Measurements from ENCODE around the gene SPOCK3. TPM values are rescaled to one million over a fixed set of nuclear protein-coding genes. Genes with fewer than 3 reads are reported as not detected.

SPOCK3 gene
- total RNA-seq, 1 experiment from 2014 or later = 0.24 TPM

GRCh38 chr4:166886718-166887117, 347.6 kb downstream of the SPOCK3 start:
- no peak for ATAC-seq
- ChIA-PET POLR2A (no interaction called here), CTCF (no interaction called here)
- H3K9me3 Mint-ChIP-seq = no peaks in the 10 kb centered on the region
- no peaks in the 10 kb centered on the region for H3K4me1 Mint-ChIP-seq
- no peak overlapping the region for H3K4me3 Mint-ChIP-seq
- H3K27me3 Mint-ChIP-seq (ENCODE audit: low read depth) = no peaks in the 10 kb centered on the region
- no peak overlapping the region for H3K27ac Mint-ChIP-seq
- TF ChIP-seq ZNF121 (CRISPR knock-in tag; IDR thresholded peaks at IDR 0.05) (no peak), ZNF263 (CRISPR knock-in tag; IDR thresholded peaks at IDR 0.05; ENCODE audit: low read depth) (no peak), CDX4 (CRISPR knock-in tag; IDR thresholded peaks at IDR 0.05; ENCODE audit: borderline replicate concordance) (no peak), SMAD4 (CRISPR knock-in tag; IDR thresholded peaks at IDR 0.05) (no peak), GABPB1 (CRISPR knock-in tag; IDR thresholded peaks at IDR 0.05) (no peak), NR3C1 (CRISPR knock-in tag; conservative IDR thresholded peaks at IDR 0.05; ENCODE audit: low read depth) (no peak), NFE2L1 (CRISPR knock-in tag; IDR thresholded peaks at IDR 0.05) (no peak), CREM (CRISPR knock-in tag; IDR thresholded peaks at IDR 0.05) (no peak), JAZF1 (CRISPR knock-in tag; IDR thresholded peaks at IDR 0.05) (no peak), ZNF416 (CRISPR knock-in tag; IDR thresholded peaks at IDR 0.05) (no peak), CREB1 (CRISPR knock-in tag; IDR thresholded peaks at IDR 0.05) (no peak), ZNF281 (CRISPR knock-in tag; IDR thresholded peaks at IDR 0.05) (no peak), SP1 (CRISPR knock-in tag; conservative IDR thresholded peaks at IDR 0.05) (no peak), ZNF532 (CRISPR knock-in tag; IDR thresholded peaks at IDR 0.05; ENCODE audit: borderline replicate concordance) (no peak), AFF4 (CRISPR knock-in tag; IDR thresholded peaks at IDR 0.05; ENCODE audit: borderline replicate concordance) (no peak), OVOL2 (CRISPR knock-in tag; IDR thresholded peaks at IDR 0.05; ENCODE audit: borderline replicate concordance) (no peak), ZNF425 (CRISPR knock-in tag; conservative IDR thresholded peaks at IDR 0.05) (no peak), NFYB (CRISPR knock-in tag; conservative IDR thresholded peaks at IDR 0.05; ENCODE audit: low read depth) (no peak)
- no peak for DNase-seq (ENCODE audit: low spot score)
- H3K36me3 Mint-ChIP-seq = no peaks in the 10 kb centered on the region

All from WTC11 (cell line).